Omental fat pad (tissue), 4 donors: ENCODE results near the gene SWAP70. TPM values are rescaled to one million over a fixed set of nuclear protein-coding genes. Genes with fewer than 3 reads are reported as not detected.
A peak's percentile ranks its signal among the peaks of the same experiment; 100 is the strongest.

ENCODE experiments used
- ATAC-seq: fragments of 150-250 bp; one replicate; pipeline ENCODE4 v1.9.1; 2016; ENCODE audit warnings: mild to moderate bottlenecking, moderate library complexity; ENCODE audit not compliant: low FRiP score
- DNase-seq: peaks from one replicate; pipeline ENCODE4 v3.0.0-alpha.2; 2019; ENCODE audit warnings: low spot score
- CTCF ChIP-seq, 3 donors: fragments of 450-650 bp; IDR thresholded peaks; one replicate each; pipeline ENCODE4 v1.5.1; 2016 to 2017; ENCODE audit warnings: antibody characterized with exemption in 3 of 3, mild to moderate bottlenecking in 3 of 3, moderate library complexity in 2 of 3
- total RNA-seq, 4 donors: library from RNA; depleted of rRNA; stranded (reverse); fragments of >200 nt; gene quantifications; one replicate each; pipeline ENCODE4 v1.1.0, GENCODE V29; 2016

SWAP70 gene
- total RNA-seq, 4 donors from 2014 or later: 35.6 to 81.7 (median 61.0) TPM

- ATAC-seq: no peak
- no peak for DNase-seq
- TF ChIP-seq CTCF (IDR thresholded peaks at IDR 0.05): no peak
Measured at GRCh38 chr11:9777525-9777924, 113.6 kb downstream of the SWAP70 start.

GRCh38 chr11:9780929-9781328 lies 117.1 kb downstream of the SWAP70 start:
- no peak for TF ChIP-seq CTCF (IDR thresholded peaks at IDR 0.05)
- ATAC-seq: no peak

GRCh38 chr11:9783986-9784385 lies 120.1 kb downstream of the SWAP70 start:
- ATAC-seq (no peak), DNase-seq (no peak)
- TF ChIP-seq CTCF (IDR thresholded peaks at IDR 0.05): no peak

More at GRCh38 chr11:9780929-9781328, 117.1 kb downstream of the SWAP70 start:
- no peak for DNase-seq

GRCh38 chr11:9784602-9785315 lies 120.9 kb downstream of the SWAP70 start:
- no peak for TF ChIP-seq CTCF (IDR thresholded peaks at IDR 0.05)
- DNase-seq: no peak
- ATAC-seq: no peak

GRCh38 chr11:9787260-9787659 lies 123.4 kb downstream of the SWAP70 start:
- no peak for TF ChIP-seq CTCF (IDR thresholded peaks at IDR 0.05)
- no peak for DNase-seq
- ATAC-seq: no peak

- DNase-seq (no peak), ATAC-seq (peak; percentile 43)
- TF ChIP-seq CTCF (IDR thresholded peaks at IDR 0.05): no peak
Measured at GRCh38 chr11:9787981-9788521, 124.2 kb downstream of the SWAP70 start.

- DNase-seq (no peak), ATAC-seq (no peak)
- TF ChIP-seq CTCF (IDR thresholded peaks at IDR 0.05): no peak
Measured at GRCh38 chr11:9789910-9790309, 126.0 kb downstream of the SWAP70 start.
